IPS-NIHi7 (cell line): ENCODE results near the gene OSBPL3.
A peak's percentile ranks its signal among the peaks of the same experiment; 100 is the strongest.
"Not testable (repeated sequence)": the region's sequence is repeated elsewhere in the genome, so short reads cannot be mapped to it uniquely, and the experiment has no call there.

Experiments
- DNase-seq: peaks from one replicate; pipeline ENCODE4 v3.0.0; 2012; ENCODE audit warnings: mixed read lengths; ENCODE audit errors: extremely low spot score

The OSBPL3 gene

GRCh38 chr7:24797270-24797669 lies 182.7 kb downstream of the OSBPL3 start:
- DNase-seq, result no peak

GRCh38 chr7:24795407-24795767 lies 184.6 kb downstream of the OSBPL3 start:
- no peak for DNase-seq

GRCh38 chr7:24794751-24795406 lies 185.1 kb downstream of the OSBPL3 start:
- not testable (repeated sequence) for DNase-seq

GRCh38 chr7:24793982-24794648 lies 185.9 kb downstream of the OSBPL3 start:
- DNase-seq, result no peak

GRCh38 chr7:24788961-24789576 lies 190.9 kb downstream of the OSBPL3 start:
- DNase-seq, result no peak

GRCh38 chr7:24788075-24788474 lies 191.9 kb downstream of the OSBPL3 start:
- DNase-seq, result no peak

GRCh38 chr7:24786941-24787340 lies 193.0 kb downstream of the OSBPL3 start:
- no peak for DNase-seq

- DNase-seq, result no peak
Measured at GRCh38 chr7:24786306-24786705, 193.7 kb downstream of the OSBPL3 start.

- no peak for DNase-seq
Measured at GRCh38 chr7:24784277-24784676, 195.7 kb downstream of the OSBPL3 start.

GRCh38 chr7:24783698-24784097 lies 196.3 kb downstream of the OSBPL3 start:
- DNase-seq, result no peak

- no peak for DNase-seq
Measured at GRCh38 chr7:24781106-24781505, 198.9 kb downstream of the OSBPL3 start.

- DNase-seq, result no peak
Measured at GRCh38 chr7:24779283-24779655, 200.7 kb downstream of the OSBPL3 start.

- no peak for DNase-seq
Measured at GRCh38 chr7:24778543-24779282, 201.3 kb downstream of the OSBPL3 start.

GRCh38 chr7:24777806-24778205 lies 202.2 kb downstream of the OSBPL3 start:
- no peak for DNase-seq

GRCh38 chr7:24773646-24774045 lies 206.3 kb downstream of the OSBPL3 start:
- no peak for DNase-seq

- DNase-seq, result no peak
Measured at GRCh38 chr7:24769851-24770250, 210.1 kb downstream of the OSBPL3 start.

GRCh38 chr7:24769014-24769830 lies 210.8 kb downstream of the OSBPL3 start:
- DNase-seq, result no peak

- peak; percentile 34 for DNase-seq
Measured at GRCh38 chr7:24767878-24768569, 212.0 kb downstream of the OSBPL3 start.

- no peak for DNase-seq
Measured at GRCh38 chr7:24764972-24765744, 214.8 kb downstream of the OSBPL3 start.

- DNase-seq, result no peak
Measured at GRCh38 chr7:24764011-24764410, 216.0 kb downstream of the OSBPL3 start.
